Activated gamma-delta T cell treated with anti-CD3 and anti-CD28 coated beads, Interleukin-2, amount 50 U/mL, for 16 hours (primary cell): ENCODE data around the gene SPACA4.

Experiments
- DNase-seq: peaks from one replicate; pipeline ENCODE4 v3.0.0-alpha.2; 2020; ENCODE audit warnings: low read depth

The SPACA4 gene

GRCh38 chr19:48651683-48652048 is 45.1 kb downstream of the SPACA4 start:
- DNase-seq = no peak

GRCh38 chr19:48654299-48655059 is 47.9 kb downstream of the SPACA4 start:
- DNase-seq = no peak

- DNase-seq = no peak
Measured at GRCh38 chr19:48656840-48657474, 50.4 kb downstream of the SPACA4 start.
